GM19328 (cell line): ENCODE results near the gene GRID2.

Experiments used
- ATAC-seq: cut with Tn5 transposase; IDR thresholded peaks from one replicate; pipeline ENCODE4 v1.9.1; 2021; ENCODE audit warnings: mild to moderate bottlenecking, moderate library complexity; ENCODE audit not compliant: unreplicated experiment

The GRID2 gene

GRCh38 chr4:93466446-93466845, 1162.7 kb downstream of the GRID2 start:
- ATAC-seq = no peak

GRCh38 chr4:93467484-93468155, 1163.9 kb downstream of the GRID2 start:
- no peak for ATAC-seq

- ATAC-seq = no peak
These were observed 1165.8 kb downstream of the GRID2 start for GRCh38 chr4:93469560-93469959.

GRCh38 chr4:93475730-93476129, 1172.0 kb downstream of the GRID2 start:
- ATAC-seq = no peak

- no peak for ATAC-seq
These were observed 1175.0 kb downstream of the GRID2 start for GRCh38 chr4:93478805-93479204.

GRCh38 chr4:93480452-93480851, 1176.7 kb downstream of the GRID2 start:
- no peak for ATAC-seq

- no peak for ATAC-seq
These were observed 1191.6 kb downstream of the GRID2 start for GRCh38 chr4:93495346-93495745.

GRCh38 chr4:93501244-93501643, 1197.5 kb downstream of the GRID2 start:
- no peak for ATAC-seq

GRCh38 chr4:93501946-93502345, 1198.2 kb downstream of the GRID2 start:
- no peak for ATAC-seq

- ATAC-seq = no peak
These were observed 1199.2 kb downstream of the GRID2 start for GRCh38 chr4:93502991-93503390.

GRCh38 chr4:93513851-93514250, 1210.1 kb downstream of the GRID2 start:
- no peak for ATAC-seq

- no peak for ATAC-seq
These were observed 1211.4 kb downstream of the GRID2 start for GRCh38 chr4:93515208-93515607.

GRCh38 chr4:93529692-93530372, 1226.1 kb downstream of the GRID2 start:
- ATAC-seq = no peak

- ATAC-seq = no peak
These were observed 1228.5 kb downstream of the GRID2 start for GRCh38 chr4:93532234-93532633.

GRCh38 chr4:93540562-93540961, 1236.8 kb downstream of the GRID2 start:
- no peak for ATAC-seq

GRCh38 chr4:93561842-93562241, 1258.1 kb downstream of the GRID2 start:
- ATAC-seq = no peak

- ATAC-seq = no peak
These were observed 1265.0 kb downstream of the GRID2 start for GRCh38 chr4:93568758-93569157.

- no peak for ATAC-seq
These were observed 1269.5 kb downstream of the GRID2 start for GRCh38 chr4:93573285-93573684.

- ATAC-seq = no peak
These were observed 1275.2 kb downstream of the GRID2 start for GRCh38 chr4:93578942-93579341.

GRCh38 chr4:93605163-93605562, 1301.4 kb downstream of the GRID2 start:
- ATAC-seq = no peak

- no peak for ATAC-seq
These were observed 1313.8 kb downstream of the GRID2 start for GRCh38 chr4:93617606-93618005.

GRCh38 chr4:93633721-93634120, 1330.0 kb downstream of the GRID2 start:
- no peak for ATAC-seq

- ATAC-seq = no peak
These were observed 1332.2 kb downstream of the GRID2 start for GRCh38 chr4:93635943-93636342.
